GM18867 (cell line): ENCODE measurements around the gene KRTAP10-2.

Experiments
- ATAC-seq: cut with Tn5 transposase; IDR thresholded peaks from one replicate; pipeline ENCODE4 v1.9.1; 2021; ENCODE audit warnings: mild to moderate bottlenecking, moderate library complexity; ENCODE audit not compliant: unreplicated experiment

Gene KRTAP10-2

DNA sequence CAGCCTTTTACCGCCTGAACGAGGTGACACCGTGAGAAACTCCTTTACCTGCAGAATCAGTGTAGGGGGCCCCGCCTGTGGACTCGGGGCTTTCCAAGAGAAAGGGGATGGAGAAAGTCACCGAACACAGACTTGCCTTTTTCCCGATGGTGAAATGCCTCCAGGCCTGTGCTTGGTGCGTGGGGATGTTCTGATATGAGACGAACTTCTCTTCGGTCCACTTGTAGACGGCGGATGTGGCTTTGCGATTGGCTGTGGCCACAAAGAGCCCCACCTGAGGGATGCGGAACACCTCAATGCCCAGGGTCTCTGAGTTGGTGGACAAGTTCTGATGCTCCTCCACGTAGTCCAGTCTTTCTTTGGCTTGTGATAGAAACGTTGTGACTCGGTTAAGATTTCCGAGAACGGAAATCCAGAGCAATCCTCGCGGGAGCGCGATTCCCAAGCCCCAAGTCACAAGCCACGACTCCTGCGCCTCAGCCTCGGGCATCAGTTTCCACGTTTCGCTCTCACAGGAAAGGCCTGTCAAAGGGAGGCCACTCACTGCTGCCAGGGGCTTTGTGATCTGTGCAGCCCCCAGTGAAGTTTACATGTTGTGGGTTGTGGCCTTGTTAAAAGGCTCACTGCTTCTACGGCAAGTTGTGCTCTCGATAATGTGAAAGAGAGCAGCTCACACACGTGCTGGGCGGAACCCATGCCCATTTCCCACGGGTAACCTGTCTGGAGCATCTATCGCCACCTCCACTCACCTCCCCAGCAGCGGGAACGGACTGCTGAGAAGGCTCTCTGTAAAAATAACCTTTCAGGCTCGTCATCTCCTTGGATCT is 23.9 kb downstream of the KRTAP10-2 start:
- no peak for ATAC-seq

GRCh38 chr21:44526096-44526997 is 25.0 kb downstream of the KRTAP10-2 start:
- ATAC-seq = no peak

DNA sequence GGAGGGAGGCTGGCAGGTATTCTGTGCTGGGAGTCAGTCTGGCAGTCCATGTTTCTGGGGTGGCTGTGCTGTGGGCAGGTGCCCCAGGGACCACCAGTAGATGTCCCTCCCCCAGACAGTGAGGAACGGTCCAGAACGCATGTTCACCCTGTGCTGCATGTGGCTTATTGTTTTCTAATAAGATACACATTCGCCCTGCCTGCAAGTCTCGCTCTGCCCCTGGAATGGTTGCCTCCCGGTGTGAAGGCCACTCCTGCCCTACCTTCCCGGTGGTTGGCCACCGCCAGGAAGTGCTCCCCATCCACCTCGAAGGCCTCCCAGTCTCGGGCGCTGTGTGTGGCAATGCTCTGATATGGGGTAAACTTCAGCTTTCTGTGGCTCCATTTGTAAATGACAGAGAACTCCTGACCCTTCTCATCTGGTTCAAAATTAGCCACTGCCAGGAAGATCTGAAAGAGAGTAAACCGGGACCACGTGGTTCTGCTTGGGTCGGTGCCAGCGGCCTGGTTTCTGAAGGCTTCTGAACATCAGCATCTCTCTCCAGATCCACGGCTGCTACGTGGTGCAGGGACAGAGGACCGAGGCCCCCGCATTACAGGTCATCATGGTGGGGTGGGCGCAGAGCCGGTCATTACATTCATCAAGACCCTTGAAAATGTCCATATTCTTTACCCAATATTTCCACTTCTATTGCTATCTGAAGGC is 25.8 kb downstream of the KRTAP10-2 start:
- ATAC-seq = no peak

DNA sequence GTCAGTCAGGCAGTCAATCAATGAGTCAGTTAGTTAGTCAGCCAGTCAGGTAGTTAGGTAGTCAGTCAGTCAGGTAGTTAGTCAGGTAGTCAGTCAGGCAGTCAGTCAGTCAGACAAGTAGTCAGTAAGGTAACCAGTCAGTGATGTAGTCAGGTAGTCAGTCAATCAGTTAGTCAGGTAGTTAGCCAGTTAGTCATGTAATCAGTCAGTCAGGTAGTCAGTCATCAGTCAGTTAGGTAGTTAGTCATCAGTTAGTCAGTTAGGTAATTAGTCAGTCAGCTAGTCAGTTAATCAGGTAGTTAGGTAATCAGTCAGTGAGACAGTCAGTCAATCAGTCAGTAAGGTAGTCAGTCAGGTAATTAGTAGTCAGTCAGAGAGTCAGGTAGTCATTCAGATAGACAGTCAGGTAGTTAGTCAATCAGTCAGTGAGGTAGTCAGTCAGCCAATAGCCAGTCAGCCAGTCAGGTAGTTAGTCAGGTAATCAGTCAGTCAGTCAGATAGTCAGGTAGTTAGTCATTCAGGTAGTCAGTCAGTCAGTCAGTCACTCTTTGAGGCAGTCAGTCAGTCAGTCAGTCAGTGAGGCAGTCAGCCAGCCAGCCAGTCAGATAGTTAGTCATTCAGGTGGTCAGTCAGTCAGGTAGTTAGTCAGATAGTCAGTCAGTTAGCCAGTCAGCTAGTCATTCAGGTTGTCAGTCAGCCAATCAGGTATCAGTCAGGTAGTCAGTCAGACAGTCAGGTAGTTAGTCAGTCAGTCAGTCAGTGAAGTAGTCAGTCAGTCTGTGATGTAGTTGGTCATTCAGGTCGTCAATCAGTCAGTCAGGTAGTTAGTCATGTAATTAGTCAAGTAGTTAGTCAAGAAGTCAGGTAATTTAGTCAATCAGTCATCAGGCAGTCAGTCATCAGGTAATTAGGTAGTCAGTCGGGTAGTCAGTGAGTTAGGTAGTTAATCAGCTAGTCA is 26.6 kb downstream of the KRTAP10-2 start:
- no peak for ATAC-seq

DNA sequence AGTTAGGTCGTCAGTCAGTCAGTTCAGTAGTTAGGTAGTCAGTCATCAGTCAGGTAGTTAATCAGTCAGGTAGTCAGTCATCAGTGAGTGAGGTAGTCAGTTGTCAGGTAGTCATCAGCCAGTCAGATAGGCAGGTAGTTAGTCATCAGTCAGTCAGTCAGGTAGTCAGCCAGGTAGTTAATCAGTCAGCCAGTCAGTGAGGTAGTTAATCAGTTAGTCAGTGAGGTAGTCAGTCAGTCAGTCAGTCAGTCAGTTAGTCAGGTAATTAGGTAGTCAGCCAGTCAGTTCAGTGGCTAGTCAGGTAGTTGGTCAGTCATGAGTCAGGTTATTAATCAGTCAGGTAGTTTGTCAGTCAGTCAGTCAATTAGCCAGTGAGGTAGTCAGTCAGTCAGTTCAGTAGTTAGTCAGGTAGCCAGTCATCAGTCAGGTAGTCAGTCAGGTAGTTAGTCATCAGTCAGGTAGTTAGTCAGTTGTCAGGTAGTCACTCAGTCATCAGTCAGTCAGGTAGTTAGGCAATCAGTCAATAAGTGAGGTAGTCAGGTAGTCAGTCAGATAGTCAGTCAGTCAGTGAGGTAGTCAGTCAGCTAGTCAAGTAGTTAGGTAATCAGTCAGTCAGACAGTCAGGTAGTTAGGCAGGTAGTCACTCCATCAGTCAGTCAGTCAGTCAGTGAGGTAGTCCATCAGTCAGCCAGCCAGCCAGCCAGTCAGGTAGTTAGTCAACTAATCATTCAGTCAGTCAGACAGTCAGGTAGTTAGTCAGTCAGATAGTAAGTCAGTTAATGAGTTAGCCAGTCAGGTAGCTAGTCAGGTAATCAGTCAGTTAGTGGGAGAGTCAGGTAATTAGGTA is 27.5 kb downstream of the KRTAP10-2 start:
- ATAC-seq = no peak

DNA sequence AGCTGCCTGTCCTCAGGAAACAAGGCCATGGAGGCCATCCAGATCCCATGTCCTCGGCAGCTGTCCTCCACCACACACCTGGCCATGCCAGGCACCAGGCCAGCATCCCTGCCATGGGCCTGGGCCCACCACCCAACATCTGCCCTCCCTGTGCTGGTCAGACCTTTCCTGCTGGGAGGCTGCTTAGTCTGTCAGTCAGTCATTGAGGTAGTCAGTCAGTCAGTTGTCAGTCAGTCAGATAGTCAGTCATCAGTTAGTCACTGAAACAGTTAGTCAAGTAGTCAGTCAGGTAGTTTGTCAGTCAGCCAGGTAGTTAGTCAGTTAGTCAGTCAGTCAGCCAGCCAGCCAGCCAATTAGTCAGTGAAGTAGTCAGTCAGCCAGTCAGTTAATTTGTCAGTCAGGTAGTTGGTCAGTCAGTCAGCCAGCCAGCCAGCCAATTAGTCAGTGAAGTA is 28.5 kb downstream of the KRTAP10-2 start:
- no peak for ATAC-seq

DNA sequence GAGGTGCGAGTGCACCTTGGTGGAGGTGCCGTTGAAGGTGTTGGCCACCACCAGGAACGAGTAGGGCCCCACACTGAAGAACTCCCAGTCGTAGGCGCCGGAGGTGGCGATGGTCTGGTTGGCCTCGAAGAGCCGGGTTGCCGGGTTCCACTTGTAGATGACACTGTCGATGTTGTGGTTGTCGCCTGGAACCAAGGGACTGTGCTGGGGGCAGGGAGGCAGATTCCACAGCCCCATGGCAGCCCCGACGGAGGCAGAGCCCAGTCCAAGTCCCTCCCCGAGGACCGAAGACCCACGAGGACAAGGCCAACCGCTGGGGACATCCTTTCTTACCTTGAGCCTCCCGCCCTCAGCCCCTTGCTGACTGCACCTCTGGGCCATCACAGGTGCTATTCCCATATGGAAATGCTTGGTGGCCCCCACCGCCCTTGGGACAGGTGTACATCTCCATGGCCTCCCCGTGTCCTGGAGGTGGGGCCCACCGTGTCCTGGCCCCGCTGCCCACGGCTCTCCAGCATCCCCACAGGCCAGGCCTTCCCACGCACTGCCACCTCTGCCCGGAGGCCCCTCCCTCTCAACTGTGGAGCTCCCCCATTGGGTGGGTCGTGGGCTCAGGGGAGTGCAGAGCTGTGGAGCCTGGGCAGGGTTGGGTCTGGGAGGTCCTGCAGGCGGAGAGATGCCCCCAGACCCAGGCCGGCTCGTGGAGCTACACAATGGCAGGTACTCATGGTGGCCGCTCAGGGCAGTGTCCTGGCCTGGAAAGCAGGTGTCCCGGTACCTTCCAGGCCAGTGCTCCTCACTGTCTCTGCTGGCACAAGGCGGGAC is 29.2 kb downstream of the KRTAP10-2 start:
- ATAC-seq = no peak

GRCh38 chr21:44521301-44521927 is 29.9 kb downstream of the KRTAP10-2 start:
- ATAC-seq = no peak

- ATAC-seq = no peak
These were observed 30.7 kb downstream of the KRTAP10-2 start for GRCh38 chr21:44520326-44521300.

GRCh38 chr21:44519346-44520325 is 31.7 kb downstream of the KRTAP10-2 start:
- no peak for ATAC-seq

- ATAC-seq = no peak
These were observed 32.6 kb downstream of the KRTAP10-2 start for GRCh38 chr21:44518686-44519085.

DNA sequence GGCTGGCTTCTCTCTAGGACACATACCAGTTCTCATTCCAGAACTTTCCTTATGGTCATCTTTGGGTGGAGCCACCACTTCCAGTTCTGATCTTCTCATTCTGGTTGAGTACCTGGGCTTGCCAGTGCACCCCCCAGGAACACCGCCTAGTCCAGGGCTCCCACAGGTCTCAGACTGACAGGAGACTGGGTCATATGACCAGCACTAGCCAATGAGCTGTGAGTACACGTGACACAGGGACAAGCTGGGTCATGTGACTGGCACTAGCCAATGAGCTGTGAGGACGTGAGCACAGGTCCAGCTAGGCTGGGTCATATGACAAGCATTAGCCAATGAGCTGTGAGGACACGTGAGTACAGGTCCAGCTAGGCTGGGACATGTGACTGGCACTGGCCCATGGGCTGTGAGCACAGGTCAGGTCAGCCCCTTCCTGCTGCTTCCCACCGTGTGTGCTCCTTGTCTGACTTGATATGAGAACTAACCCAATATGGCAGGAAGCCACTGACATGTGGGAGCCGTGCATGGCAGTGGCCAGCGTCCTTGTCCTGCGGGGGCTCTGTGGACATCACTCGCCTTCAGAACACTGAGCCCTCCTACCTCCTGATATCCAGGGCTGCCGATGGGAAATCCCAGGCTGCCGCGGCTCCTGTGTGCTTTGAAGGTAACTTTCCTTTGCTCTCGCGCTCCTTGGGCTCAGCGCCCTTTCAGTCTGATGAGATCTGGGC is 34.0 kb downstream of the KRTAP10-2 start:
- ATAC-seq = no peak

GRCh38 chr21:44516828-44517174 is 34.5 kb downstream of the KRTAP10-2 start:
- ATAC-seq = no peak

GRCh38 chr21:44516342-44516741 is 35.0 kb downstream of the KRTAP10-2 start:
- no peak for ATAC-seq
